Mesodermal cell (in vitro differentiated cells): ENCODE data around the gene AFF3.

ENCODE experiments used
- H3K27ac ChIP-seq: 2 replicates; pipeline ENCODE4 v1.7.0; 2013; ENCODE audit warnings: mild to moderate bottlenecking, low read depth, low read length, moderate library complexity; ENCODE audit not compliant: severe bottlenecking
- H3K36me3 ChIP-seq: 2 replicates; pipeline ENCODE4 v1.7.1; 2013; ENCODE audit warnings: mild to moderate bottlenecking, low read length, moderate library complexity; ENCODE audit not compliant: control insufficient read depth, insufficient read depth
- H3K4me1 ChIP-seq: one replicate; pipeline ENCODE4 v1.7.1; 2013; ENCODE audit warnings: mild to moderate bottlenecking, low read length; ENCODE audit not compliant: insufficient read depth, control insufficient read depth, poor library complexity, severe bottlenecking
- H3K4me3 ChIP-seq: 2 replicates; pipeline ENCODE4 v1.7.0; 2013; ENCODE audit warnings: low read length, control low read depth, mild to moderate bottlenecking; ENCODE audit not compliant: insufficient read depth, poor library complexity, severe bottlenecking; ENCODE audit errors: extremely low read depth
- H3K9me3 ChIP-seq: 2 replicates; pipeline ENCODE4 v1.7.1; 2013; ENCODE audit warnings: mild to moderate bottlenecking, low read length, moderate library complexity; ENCODE audit not compliant: control insufficient read depth
- WGBS, 2 experiments: methylation state at CpG; one replicate each; pipeline ENCODE4 v1.1.5; 2013; ENCODE audit warnings: missing lambda C conversion rate in 2 of 2; ENCODE audit not compliant: insufficient coverage in 2 of 2; 5-methylcytosine and 5-hydroxymethylcytosine counted together

AFF3 gene

GRCh38 chr2:99857867-99858444 is 284.4 kb downstream of the AFF3 start:
- Histone ChIP-seq H3K36me3 (no peaks in the 10 kb centered on the region), H3K9me3 (no peaks in the 10 kb centered on the region), H3K4me3 (no peak overlapping the region), H3K4me1 (peaks cover 9% of the 10 kb centered on the region), H3K27ac (no peak overlapping the region)
- WGBS, 2 experiments, result 100% methylated on average over 1 to 2 of the region's 4 CpGs

GRCh38 chr2:99857372-99857771 is 285.0 kb downstream of the AFF3 start:
- WGBS, 2 experiments, result no CpG with 5 or more reads among the region's 1 CpG
- no peak overlapping the region for H3K27ac ChIP-seq
- no peak overlapping the region for H3K4me3 ChIP-seq
- peaks cover 9% of the 10 kb centered on the region for H3K4me1 ChIP-seq
- no peaks in the 10 kb centered on the region for H3K36me3 ChIP-seq
- H3K9me3 ChIP-seq, result no peaks in the 10 kb centered on the region

- H3K4me3 ChIP-seq, result no peak overlapping the region
- no peaks in the 10 kb centered on the region for H3K36me3 ChIP-seq
- no peak overlapping the region for H3K27ac ChIP-seq
- no peaks in the 10 kb centered on the region for H3K9me3 ChIP-seq
- peaks cover 9% of the 10 kb centered on the region for H3K4me1 ChIP-seq
- 100% methylated on average over 1 of the region's 1 CpG; no CpG with 5 or more reads in 1 of the 2 experiments for WGBS, 2 experiments
Observed at GRCh38 chr2:99856119-99856518, 286.3 kb downstream of the AFF3 start.

- H3K4me1 ChIP-seq, result peaks cover 9% of the 10 kb centered on the region
- H3K36me3 ChIP-seq, result no peaks in the 10 kb centered on the region
- H3K9me3 ChIP-seq, result no peaks in the 10 kb centered on the region
- H3K27ac ChIP-seq, result no peak overlapping the region
- WGBS, 2 experiments, result 100% methylated on average over 1 of the region's 5 CpGs; no CpG with 5 or more reads in 1 of the 2 experiments
- H3K4me3 ChIP-seq, result no peak overlapping the region
Observed at GRCh38 chr2:99854236-99854852, 288.0 kb downstream of the AFF3 start.

GRCh38 chr2:99852956-99853355 is 289.4 kb downstream of the AFF3 start:
- H3K36me3 ChIP-seq, result no peaks in the 10 kb centered on the region
- peaks cover 6% of the 10 kb centered on the region for H3K4me1 ChIP-seq
- 100% methylated on average over 1 of the region's 2 CpGs for WGBS, 2 experiments
- no peak overlapping the region for H3K4me3 ChIP-seq
- H3K9me3 ChIP-seq, result no peaks in the 10 kb centered on the region
- no peak overlapping the region for H3K27ac ChIP-seq

GRCh38 chr2:99852376-99852934 is 289.9 kb downstream of the AFF3 start:
- Histone ChIP-seq H3K27ac (no peak overlapping the region), H3K9me3 (no peaks in the 10 kb centered on the region), H3K4me3 (no peak overlapping the region), H3K36me3 (no peaks in the 10 kb centered on the region), H3K4me1 (peaks cover 6% of the 10 kb centered on the region)
- 100% methylated on average over 1 of the region's 6 CpGs; no CpG with 5 or more reads in 1 of the 2 experiments for WGBS, 2 experiments

GRCh38 chr2:99851811-99852210 is 290.6 kb downstream of the AFF3 start:
- H3K36me3 ChIP-seq, result no peaks in the 10 kb centered on the region
- no peaks in the 10 kb centered on the region for H3K9me3 ChIP-seq
- peaks cover 6% of the 10 kb centered on the region for H3K4me1 ChIP-seq
- no peak overlapping the region for H3K27ac ChIP-seq
- 65 to 73% methylated on average over 2 to 3 of the region's 4 CpGs for WGBS, 2 experiments
- H3K4me3 ChIP-seq, result no peak overlapping the region

- H3K27ac ChIP-seq, result no peak overlapping the region
- WGBS, 2 experiments, result 80 to 100% methylated on average over 1 of the region's 2 CpGs
- no peaks in the 10 kb centered on the region for H3K36me3 ChIP-seq
- no peaks in the 10 kb centered on the region for H3K9me3 ChIP-seq
- no peak overlapping the region for H3K4me3 ChIP-seq
- peaks cover 6% of the 10 kb centered on the region for H3K4me1 ChIP-seq
Observed at GRCh38 chr2:99851089-99851488, 291.3 kb downstream of the AFF3 start.

- Histone ChIP-seq H3K4me3 (no peak overlapping the region), H3K27ac (no peak overlapping the region), H3K4me1 (peaks cover 6% of the 10 kb centered on the region), H3K36me3 (no peaks in the 10 kb centered on the region), H3K9me3 (no peaks in the 10 kb centered on the region)
- 83 to 93% methylated on average over 3 of the region's 5 CpGs for WGBS, 2 experiments
Observed at GRCh38 chr2:99850084-99850710, 292.2 kb downstream of the AFF3 start.

GRCh38 chr2:99846462-99847107 is 295.8 kb downstream of the AFF3 start:
- WGBS, 2 experiments, result 100% methylated on average over 3 to 5 of the region's 5 CpGs
- no peaks in the 10 kb centered on the region for H3K36me3 ChIP-seq
- no peak overlapping the region for H3K4me3 ChIP-seq
- H3K4me1 ChIP-seq, result no peaks in the 10 kb centered on the region
- H3K27ac ChIP-seq, result no peak overlapping the region
- H3K9me3 ChIP-seq, result no peaks in the 10 kb centered on the region
